Measurements from ENCODE around the gene PLCB3.

Gene PLCB3

DNA sequence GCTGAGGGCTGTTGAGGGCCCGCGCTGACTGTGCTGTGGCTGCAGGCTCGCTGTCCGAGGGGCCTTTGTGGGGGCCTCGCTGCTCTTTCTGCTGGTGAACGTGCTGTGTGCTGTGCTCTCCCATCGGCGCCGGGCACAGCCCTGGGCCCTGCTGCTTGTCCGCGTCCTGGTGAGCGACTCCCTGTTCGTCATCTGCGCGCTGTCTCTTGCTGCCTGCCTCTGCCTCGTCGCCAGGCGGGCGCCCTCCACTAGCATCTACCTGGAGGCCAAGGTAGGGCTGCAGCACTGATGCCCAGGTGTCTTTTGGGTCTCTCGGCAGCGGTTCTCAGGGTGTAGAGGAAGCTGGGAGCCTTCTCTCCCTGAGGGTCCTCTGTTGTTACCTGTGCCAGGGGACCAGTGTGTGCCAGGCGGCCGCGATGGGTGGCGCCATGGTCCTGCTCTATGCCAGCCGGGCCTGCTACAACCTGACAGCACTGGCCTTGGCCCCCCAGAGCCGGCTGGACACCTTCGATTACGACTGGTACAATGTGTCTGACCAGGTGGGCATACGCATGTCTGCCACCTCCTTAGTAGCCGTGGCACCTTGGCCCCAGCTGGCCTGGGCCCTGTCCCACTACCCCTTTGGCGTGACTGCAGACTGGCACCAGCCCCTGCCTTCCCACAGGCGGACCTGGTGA is 36.5 kb downstream of the PLCB3 start:
- DNase-seq (ENCODE audit: low read depth) = no peak

DNA sequence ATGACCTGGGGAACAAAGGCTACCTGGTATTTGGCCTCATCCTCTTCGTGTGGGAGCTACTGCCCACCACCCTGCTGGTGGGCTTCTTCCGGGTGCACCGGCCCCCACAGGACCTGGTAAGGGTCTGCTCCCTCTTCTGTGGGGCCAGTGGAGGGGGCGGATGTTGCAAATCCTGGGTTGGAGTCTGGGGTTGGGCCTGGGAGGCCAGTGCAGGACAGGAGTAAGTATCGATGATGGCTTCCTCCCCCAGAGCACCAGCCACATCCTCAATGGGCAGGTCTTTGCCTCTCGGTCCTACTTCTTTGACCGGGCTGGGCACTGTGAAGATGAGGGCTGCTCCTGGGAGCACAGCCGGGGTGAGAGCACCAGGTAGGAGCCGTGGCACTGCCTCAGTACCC is 37.0 kb downstream of the PLCB3 start:
- DNase-seq (ENCODE audit: low read depth) = no peak

DNA sequence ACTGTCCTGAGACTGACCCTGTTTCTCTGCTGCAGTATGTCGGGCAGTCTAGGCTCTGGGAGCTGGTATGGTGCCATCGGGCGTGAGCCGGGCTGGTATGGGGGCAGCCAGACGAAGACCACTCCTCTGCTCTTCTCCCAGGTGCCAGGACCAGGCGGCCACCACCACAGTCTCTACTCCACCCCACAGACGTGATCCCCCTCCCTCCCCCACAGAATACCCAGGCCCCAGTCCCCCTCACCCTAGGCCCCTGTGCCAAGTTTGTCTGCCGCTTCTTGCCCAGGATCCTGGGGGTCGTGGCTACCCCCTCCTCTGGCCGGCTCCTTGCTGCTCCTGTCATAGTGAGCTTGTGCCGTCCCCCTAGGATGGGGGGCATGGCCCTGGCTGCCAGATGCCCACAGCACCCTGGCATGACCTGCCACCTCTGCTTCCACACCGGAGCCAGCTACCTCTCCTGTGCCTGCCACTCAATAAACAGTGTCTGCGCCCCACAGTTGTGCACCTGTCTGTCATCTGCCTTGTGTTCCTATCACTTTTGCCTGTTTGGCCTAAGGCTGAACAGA is 37.8 kb downstream of the PLCB3 start:
- DNase-seq (ENCODE audit: low read depth) = no peak

DNA sequence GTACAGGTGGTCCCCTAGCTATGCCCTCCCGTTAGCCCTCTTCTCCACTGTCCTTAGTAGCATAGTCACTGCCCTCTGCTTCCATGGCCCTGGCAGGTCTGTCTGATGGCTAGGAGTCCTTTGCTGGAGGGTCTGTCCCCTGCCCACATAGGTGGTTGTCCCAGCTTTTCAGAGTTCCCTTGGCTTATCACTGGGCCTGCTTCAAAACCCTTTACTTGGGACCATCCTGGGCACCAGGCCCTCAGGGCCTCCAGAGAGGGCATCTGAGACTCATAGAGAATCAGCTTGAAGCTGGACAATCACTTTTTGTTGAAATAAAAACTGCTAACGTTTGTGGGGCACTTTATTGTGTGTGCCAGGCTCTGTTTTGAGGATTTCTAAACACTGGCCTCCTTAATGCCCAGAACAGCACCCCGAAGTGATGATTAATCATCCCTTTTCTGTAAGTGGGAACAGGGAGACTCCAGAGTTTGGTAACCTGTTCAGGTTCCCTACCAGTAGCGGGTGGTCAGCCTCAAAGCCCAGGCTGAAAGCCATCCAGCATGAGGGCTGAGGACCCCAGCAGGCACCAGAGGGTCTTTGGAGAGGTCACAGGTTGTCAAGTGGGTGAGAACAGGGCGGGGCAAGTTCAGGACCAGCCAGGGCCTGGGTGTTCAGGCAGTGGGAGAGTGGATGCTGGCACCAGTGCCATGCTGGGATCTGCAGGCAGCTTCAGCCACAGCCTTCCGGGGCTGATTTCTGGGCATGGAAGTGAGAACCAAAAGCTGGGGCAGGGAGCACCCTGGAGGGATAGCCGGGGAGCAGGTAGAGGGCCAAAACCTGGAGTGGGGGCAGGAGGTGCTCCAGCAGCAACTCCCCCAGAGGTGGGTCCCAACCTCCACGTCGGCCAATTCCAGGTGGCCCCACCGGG is 39.3 kb downstream of the PLCB3 start:
- no peak for DNase-seq (ENCODE audit: low read depth)

- DNase-seq (ENCODE audit: low read depth) = no peak
Measured at GRCh38 chr11:64291262-64291751, 40.0 kb downstream of the PLCB3 start, which contains the start of gene KCNK4. KCNK4 (plus strand) TSS chr11:64291302; CDS start chr11:64293019, 1,717 bp downstream.

- DNase-seq (ENCODE audit: low read depth) = no peak
Measured at GRCh38 chr11:64291752-64292459, 40.6 kb downstream of the PLCB3 start.

GRCh38 chr11:64292460-64293254 is 41.3 kb downstream of the PLCB3 start:
- no peak for DNase-seq (ENCODE audit: low read depth)

DNA sequence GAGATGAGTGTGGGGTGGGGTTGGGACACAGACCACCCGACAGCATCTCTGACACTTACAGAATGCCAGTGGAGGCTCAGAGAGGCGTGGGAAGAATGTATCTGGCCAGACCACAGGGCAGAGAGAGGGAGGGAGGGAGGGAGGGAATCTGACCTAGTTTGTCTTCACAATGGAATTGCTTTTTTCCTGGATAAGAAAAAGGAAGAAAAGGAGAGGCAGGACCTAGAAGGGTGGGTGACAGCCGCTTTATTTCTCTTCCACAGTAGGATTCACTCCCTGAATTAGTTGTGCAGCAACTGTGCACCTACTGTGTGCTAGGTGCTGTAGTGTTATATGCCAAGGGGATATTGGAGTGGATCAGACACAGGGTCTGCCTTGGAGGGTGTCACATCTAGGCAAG is 43.4 kb downstream of the PLCB3 start:
- DNase-seq (ENCODE audit: low read depth) = no peak

GRCh38 chr11:64295760-64296159 is 44.4 kb downstream of the PLCB3 start:
- DNase-seq (ENCODE audit: low read depth) = no peak

GRCh38 chr11:64296236-64296635 is 44.9 kb downstream of the PLCB3 start:
- DNase-seq (ENCODE audit: low read depth) = no peak

GRCh38 chr11:64296830-64297698 is 45.7 kb downstream of the PLCB3 start:
- no peak for DNase-seq (ENCODE audit: low read depth)

DNA sequence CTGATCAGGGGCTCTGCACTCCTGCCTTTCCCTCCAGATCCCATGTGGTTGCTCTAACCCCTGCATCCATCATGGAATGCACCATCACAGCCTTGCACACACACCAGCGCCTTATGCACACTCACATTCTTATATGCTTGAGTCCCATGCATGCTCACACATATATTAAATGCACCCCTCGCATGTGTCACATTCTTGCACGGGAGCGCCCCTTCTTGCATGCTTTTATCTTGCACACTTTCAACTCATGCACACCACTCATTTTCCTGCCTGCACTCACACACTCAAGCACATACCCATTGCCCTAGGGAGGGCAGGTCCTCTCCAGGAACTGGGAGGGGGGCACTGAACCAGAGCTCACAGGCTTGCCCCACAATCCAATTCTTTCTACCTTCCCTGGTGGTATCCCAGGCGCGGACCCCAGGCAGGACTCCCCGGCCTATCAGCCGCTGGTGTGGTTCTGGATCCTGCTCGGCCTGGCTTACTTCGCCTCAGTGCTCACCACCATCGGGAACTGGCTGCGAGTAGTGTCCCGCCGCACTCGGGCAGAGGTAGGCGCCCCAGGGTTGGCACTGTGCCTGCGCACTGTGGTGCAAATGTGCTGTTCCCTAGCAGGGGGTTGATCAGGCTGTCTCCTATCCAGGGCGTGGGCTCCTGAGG is 46.5 kb downstream of the PLCB3 start:
- DNase-seq (ENCODE audit: low read depth) = no peak

GRCh38 chr11:64298966-64299846 is 47.9 kb downstream of the PLCB3 start:
- DNase-seq (ENCODE audit: low read depth) = no peak

GRCh38 chr11:64299847-64300648 is 48.7 kb downstream of the PLCB3 start, which contains the start of gene CATSPERZ:
CATSPERZ (plus strand) TSS chr11:64300358; CDS start chr11:64300411, 53 bp downstream.
- no peak for DNase-seq (ENCODE audit: low read depth)

DNA sequence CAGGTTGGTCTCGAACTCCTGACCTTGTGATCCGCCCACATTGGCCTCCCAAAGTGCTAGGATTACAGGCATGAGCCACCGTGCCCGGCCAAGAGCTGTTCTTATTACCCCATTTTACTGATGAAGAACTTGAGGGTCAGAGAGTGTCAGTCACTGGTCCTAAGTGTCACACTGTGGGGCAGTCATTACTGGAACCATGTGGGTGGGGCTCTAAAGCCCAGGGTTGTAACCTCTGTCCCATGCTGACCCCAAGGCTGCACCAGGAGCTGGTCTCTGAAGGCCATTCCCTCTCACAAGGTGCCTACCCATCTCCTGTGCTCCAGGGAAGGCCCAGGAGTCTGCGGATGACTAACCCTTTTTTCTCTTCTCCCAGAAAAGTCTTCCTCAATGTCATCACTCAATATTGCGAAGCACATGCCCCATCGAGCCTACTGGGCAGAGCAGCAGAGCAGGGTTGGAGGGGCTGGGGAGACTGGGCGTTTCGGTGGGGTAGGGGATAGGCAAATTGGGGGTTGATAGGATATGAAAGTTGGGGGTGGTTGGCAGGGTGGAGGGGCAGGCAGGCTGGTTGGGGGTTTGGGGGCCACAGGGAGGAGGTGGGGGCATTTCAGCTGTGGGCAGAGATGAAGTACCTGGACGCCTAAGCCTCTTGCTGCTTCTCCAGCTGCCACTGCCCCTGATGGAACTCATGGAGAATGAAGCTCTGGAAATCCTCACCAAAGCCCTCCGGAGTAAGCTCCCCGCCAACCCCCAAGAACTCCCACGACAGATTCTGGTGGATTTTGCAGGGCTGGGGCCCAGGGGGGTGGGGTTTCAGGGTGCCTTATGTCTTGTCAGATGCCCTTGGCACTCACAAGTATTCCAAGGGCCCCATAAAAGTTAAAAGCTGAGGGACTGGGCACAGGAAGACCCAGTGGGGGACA is 52.0 kb downstream of the PLCB3 start:
- no peak for DNase-seq (ENCODE audit: low read depth)

DNA sequence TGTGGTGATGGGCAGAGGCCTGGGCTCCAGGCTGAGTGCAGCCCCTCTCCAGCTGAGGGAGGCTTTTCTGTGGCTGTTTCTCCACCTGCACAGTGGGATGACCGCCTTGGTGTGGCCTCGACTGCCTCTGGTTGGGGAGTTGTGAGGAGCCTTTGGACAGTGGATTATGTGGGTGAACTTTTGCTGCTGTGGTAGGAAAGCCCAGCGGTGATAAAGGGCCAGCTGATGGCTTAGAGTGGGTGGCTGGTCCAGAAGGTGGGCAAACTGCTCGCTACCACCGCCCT is 52.6 kb downstream of the PLCB3 start:
- DNase-seq (ENCODE audit: low read depth) = no peak
